Left hindlimb (tissue), 1 donor: ENCODE results near the gene SYVN1.
A peak's percentile ranks its signal among the peaks of the same experiment; 100 is the strongest.
"Not testable (repeated sequence)": the region's sequence is repeated elsewhere in the genome, so short reads cannot be mapped to it uniquely, and the experiment has no call there.

ENCODE experiments used
- DNase-seq: peaks from one replicate; pipeline ENCODE4 v3.0.0-alpha.2; 2018

Gene SYVN1

GRCh38 chr11:65150509-65151299, 16.4 kb upstream of the SYVN1 start:
- DNase-seq: peak; percentile 75

- DNase-seq: not testable (repeated sequence)
Measured at GRCh38 chr11:65150131-65150508, 15.8 kb upstream of the SYVN1 start.

- DNase-seq: no peak
Measured at GRCh38 chr11:65148657-65149056, 14.3 kb upstream of the SYVN1 start.

- no peak for DNase-seq
Measured at GRCh38 chr11:65147352-65148075, 13.2 kb upstream of the SYVN1 start.

GRCh38 chr11:65141896-65142494, 7.7 kb upstream of the SYVN1 start:
- DNase-seq: no peak

GRCh38 chr11:65136515-65137096, 2.3 kb upstream of the SYVN1 start:
- DNase-seq: no peak

GRCh38 chr11:65135633-65136145, 1.4 kb upstream of the SYVN1 start:
- DNase-seq: no peak

GRCh38 chr11:65134952-65135632, 773 bp upstream of the SYVN1 start:
- peak; percentile 92 for DNase-seq

GRCh38 chr11:65133724-65134123, 595 bp downstream of the SYVN1 start:
- peak; percentile 77 for DNase-seq

- DNase-seq: no peak
Measured at GRCh38 chr11:65132988-65133700, 1.2 kb downstream of the SYVN1 start.

- DNase-seq: no peak
Measured at GRCh38 chr11:65132238-65132987, 1.9 kb downstream of the SYVN1 start.

- DNase-seq: no peak
Measured at GRCh38 chr11:65131895-65132237, 2.5 kb downstream of the SYVN1 start.

- no peak for DNase-seq
Measured at GRCh38 chr11:65131417-65131776, 2.9 kb downstream of the SYVN1 start.

- no peak for DNase-seq
Measured at GRCh38 chr11:65130631-65131416, 3.5 kb downstream of the SYVN1 start.

GRCh38 chr11:65129649-65130441, 4.5 kb downstream of the SYVN1 start:
- DNase-seq: no peak

GRCh38 chr11:65128182-65129145, 5.9 kb downstream of the SYVN1 start:
- no peak for DNase-seq

- no peak for DNase-seq
Measured at GRCh38 chr11:65127473-65128181, 6.7 kb downstream of the SYVN1 start.
